HG03159 (cell line): Measurements from ENCODE around the gene STRBP.
"Not testable (repeated sequence)": the region's sequence is repeated elsewhere in the genome, so short reads cannot be mapped to it uniquely, and the experiment has no call there.

ENCODE experiments used
- ATAC-seq: cut with Tn5 transposase; IDR thresholded peaks from one replicate; pipeline ENCODE4 v1.9.1; 2021; ENCODE audit warnings: mild to moderate bottlenecking, moderate library complexity; ENCODE audit not compliant: unreplicated experiment

Gene STRBP

DNA sequence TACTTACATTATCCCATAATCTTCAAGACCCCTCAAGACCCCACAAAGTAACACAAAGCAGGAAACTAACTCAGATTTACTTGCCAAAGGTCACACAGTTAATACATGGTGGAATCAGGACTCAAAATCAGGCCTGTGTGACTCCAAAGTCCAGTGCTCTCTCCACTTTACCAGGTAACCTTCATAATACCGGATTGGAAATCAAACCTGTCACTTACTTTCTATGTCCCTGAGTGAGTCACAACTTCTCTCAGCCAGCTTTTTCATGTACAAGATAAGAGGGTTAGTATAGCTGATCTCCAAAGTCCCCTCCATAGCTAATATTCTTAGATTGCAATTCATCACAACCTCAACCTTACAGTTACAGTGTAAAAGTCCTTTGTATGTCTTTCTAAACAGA lies 17.1 kb downstream of the STRBP start:
- ATAC-seq: no peak

DNA sequence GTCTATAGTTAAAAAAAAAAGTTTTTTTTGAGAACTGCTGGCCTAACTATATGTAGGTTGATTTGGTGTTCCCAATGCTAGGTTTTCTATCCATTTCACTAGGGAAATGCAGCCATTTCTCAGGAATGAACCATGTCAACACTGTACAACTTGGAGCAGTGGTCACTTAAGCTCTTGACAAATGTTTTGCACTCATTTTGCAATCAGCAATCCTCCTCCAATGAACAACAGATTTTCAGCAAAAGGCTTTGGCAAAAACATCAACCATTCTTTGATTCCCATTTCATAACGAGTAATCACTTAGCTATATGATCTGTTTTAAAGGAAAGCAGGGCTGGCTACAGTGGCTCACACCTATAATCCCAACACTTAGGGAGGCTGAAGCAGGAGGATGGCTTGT lies 17.9 kb downstream of the STRBP start:
- no peak for ATAC-seq

DNA sequence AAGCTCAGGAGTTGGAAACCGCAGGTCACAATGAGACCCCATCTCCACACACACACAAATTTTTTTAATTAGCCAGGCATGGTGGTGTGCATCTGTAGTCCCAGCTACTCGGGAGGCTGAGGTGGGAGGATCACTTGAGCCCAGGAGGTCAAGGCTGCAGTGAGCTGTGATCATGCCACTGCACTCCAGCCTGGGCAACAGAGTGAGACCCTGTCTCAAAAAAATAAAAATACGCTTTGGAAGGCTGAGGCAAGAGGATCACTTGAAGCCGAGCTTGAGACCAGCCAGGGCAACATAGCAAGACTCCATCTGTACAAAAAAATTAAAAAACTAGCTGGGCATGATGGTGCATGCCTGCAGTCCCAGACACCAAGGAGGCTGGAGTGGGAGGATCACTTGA lies 19.2 kb downstream of the STRBP start:
- not testable (repeated sequence) for ATAC-seq

DNA sequence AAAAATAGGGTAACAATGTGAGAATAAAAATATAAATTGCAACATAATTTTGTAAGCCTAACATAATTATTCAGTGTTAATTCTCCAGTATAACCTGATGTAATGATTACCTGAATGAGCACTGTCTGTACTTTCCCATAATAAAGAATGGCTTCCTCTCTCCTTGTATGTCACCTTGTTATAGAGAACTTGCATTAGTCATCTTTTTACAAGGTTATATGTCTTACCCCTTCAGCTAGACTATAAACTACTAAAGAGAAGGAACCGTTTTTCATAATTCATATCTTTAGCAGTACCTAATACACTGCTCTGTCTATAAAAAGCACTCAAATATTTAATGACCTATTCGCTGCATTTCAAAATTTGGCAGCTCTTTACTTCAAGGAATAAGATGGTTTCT lies 19.8 kb downstream of the STRBP start:
- ATAC-seq: no peak

DNA sequence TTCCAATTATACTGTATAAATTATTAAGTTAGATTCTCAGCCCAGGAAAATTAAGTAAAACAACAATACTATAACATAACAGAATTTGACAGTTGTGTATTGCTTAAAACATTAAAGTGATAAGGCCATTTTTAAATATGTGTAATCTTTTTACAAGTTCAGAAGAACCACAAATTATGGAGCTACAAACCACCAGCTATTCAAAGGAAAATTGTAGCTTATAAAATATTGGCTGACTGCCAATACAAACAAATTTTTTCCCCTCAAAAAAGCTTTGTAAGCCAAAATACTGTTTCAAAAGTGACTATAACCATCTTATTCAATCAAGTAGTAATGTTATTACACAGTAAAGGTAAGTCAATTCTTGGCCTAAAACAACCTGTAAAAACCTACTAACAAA lies 21.9 kb downstream of the STRBP start:
- ATAC-seq: no peak

DNA sequence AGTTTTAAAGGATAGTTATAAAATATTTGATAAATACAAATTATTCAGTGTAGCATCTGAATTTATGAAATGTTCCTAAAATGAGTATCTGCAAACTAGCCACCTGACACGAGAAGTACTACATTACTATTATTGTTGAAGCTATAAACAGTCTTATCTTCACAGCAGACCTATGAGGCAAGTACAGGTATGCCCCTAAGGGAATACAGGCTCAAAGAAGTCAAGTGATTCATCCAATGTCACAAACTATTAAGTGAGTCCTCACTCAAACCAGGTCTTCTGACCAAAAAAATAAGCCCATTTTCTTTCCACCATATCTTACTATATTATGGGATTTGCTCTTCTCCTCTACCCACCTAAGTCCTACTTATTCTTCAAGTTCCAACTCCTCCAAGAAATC lies 28.7 kb downstream of the STRBP start:
- no peak for ATAC-seq

DNA sequence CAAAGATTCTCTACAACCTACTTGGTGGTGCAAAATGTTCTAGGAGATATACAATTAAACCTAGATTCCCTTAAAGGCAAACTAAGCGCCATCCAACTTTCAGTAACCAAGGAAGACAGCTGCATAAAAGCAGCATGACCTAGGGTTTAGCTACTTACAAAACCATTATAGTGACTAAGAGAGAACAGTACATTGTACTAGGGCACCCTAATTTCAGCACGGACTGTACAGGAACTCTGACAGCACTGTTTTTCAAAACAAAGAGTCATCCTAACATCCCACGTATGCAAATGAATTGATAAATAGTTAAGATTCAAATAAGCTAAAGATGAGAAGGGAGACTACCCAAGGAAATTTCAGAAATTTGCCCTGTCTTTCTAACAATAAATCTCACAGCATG lies 30.0 kb downstream of the STRBP start:
- ATAC-seq: no peak

DNA sequence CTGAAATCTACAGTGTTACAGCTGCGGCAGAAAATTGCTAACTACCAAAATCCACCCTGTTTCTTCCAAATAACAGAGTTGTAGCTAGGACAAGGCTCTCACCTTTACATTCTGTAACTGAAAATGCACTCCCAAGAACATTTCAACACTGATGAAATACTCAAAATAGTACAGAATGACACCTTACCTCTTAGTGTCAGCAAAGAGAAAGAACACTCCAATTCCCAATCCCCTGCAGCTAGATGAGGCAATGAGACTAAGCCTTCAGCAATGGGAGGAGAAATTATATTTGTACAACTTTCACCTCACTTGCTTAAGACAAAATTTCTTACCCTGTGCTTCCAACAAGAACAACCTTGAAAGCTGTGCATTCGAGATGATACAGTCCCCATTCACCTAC lies 31.2 kb downstream of the STRBP start:
- ATAC-seq: no peak

DNA sequence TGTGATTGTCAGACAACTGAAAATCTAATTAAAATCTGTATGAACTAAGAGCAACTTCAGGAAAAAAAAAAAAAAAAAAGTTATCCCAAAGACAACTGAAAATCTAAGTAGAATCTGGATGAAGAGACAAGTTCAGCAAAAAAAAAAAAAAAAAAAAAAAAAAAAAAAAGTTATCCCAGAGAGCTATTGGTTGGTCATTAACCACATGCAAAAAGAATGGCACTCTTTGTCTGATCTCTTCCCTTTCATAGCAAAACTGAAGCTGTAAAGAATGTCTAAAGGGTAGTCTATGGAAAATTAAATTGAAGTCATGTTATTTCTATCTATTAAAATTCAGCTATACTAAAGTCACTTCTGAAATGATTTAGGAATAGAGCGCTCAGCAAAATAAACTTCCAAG lies 32.9 kb downstream of the STRBP start:
- ATAC-seq: no peak

DNA sequence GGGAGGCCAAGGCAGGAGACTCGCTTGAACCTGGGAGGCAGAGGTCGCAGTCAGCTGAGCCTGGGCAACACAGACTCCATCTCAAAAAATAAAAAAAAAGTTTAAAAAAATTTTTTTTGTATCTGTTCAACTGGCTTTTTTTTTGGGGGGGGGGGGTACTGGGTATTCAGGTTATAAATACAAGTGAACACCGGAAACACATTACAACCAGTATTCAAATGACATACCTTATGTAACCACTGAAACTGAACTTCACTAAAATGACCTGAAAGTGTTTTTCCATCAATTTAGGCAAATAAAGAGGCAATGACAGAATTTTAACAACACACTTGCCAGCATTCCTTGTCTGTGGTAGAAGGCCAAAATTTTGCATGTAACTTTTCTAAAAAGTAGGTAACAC lies 33.5 kb downstream of the STRBP start:
- no peak for ATAC-seq

DNA sequence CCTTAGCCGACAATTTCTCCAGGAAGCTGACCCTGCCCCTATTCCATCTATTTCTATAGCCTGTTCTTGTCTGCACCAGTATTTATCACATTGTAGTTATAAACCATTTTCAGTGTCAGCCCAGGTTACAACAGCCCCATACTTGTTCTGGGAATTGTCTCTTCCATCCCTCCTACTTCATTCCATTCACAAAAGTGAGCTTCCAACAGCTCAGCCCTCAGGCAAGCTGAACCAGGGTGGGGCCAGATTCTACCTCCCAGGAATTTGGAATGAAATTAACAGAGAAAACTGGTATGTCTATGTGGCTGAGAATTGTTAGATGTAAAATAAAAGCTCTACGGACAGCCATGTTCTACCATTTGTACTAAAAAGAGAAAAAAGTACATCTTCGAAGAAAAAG lies 36.1 kb downstream of the STRBP start:
- no peak for ATAC-seq

DNA sequence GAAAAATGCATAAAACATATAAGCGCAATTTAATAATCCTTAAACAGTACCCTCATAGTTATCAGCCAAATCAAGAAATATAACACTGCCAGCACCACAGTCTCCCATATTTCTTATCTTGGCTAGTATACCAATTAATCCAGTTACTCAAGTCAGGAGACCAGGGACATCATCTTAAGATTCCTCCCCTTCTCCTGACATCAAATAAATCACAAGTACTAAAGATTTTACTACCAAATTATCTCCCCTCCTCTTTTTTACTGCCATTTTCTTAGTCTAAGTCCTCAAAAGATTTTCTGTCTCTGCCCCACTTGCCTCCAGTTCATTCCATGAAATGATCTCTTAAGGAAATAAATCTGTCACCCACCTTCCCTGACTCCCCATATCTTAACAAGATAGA lies 37.0 kb downstream of the STRBP start:
- no peak for ATAC-seq

DNA sequence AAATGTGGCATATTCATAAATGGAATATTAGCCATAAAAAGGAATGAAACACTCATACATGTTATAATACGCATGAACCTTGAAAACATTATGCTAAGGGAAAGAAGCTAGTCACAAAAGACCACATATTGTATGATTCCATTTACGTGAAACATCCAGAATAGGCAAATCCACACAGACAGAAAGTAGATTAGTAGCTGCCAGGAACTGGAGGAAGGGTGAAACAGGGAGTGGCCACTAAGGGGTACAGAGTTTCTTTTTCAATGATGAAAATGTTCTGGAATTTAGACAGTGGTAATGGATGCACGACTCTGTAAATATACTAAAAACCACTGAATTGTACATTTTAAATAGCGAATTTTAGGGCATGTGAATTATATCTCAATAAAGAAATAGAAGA lies 39.4 kb downstream of the STRBP start:
- ATAC-seq: no peak

DNA sequence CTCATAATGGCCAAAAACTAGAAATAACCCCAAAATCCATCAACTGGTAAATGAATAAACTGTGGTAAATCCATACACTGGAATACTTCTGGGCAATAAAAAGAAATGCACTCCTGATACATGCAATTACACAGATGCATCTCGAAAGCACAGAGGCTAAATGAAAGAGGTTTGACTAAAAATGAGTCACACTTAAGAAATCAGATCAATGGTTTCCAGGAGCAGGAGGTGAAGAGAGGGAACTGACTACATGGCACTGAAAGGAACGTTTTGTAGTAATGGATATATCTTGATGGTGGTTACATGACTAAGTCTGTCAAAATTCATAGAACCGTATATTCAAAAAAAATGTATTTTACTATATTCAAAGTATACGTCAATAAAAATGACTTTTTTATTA lies 42.4 kb downstream of the STRBP start:
- ATAC-seq: no peak

DNA sequence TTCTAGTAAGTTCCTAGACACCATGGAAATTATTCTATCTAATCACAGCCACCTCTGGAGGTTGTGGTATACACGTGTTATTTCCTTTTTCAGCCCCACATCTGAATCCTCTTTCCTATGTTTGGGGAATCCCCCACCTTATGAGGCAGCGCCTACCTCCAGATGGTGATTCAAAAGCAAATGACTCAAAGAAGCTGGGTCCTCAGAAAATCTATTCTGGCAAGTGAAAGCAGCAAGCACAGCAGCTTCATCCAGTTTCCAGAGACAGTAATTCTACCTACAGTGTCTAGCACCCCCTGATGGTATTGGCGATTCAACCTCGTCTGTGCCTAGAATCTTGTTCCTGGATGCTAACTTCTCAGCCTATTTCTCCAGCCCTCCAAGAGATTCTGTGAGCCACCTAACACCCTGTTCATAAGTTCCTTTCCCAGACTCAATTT lies 43.0 kb downstream of the STRBP start:
- peak; percentile 87 for ATAC-seq

DNA sequence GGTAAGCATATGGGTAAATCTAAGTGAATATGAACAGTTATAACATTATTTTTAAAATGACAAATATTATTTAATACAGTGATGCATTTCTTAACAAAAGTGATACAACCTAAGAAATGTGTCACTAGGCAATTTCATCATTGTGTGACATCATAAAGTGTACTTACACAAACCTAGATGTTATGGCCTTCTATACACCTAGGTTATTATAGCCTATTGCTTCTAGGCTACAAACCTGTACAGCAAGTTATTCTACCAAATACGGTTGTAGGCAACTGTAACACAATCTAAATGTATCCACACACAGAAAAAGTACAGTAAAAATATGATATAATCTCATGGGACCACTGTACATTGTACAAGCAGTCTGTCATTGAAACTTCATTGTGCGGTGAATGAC lies 48.3 kb downstream of the STRBP start:
- ATAC-seq: no peak

DNA sequence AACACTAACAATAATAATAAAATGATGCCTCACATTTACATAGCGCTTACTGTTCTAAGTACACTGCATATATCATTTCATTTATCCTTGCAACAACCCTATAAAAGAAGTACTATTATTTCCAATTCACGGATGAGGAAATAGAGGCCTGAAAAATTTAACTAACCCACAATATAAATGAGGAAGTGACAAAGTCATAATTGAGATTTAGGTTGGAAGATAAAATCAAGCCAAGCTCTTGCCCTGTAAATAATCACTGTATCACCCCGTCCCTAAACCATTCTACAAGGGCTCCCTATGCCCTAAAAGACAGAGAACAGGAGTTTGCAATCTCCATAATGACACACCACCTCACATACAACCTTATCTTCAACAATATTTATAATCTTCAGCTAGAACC lies 49.6 kb downstream of the STRBP start:
- no peak for ATAC-seq

DNA sequence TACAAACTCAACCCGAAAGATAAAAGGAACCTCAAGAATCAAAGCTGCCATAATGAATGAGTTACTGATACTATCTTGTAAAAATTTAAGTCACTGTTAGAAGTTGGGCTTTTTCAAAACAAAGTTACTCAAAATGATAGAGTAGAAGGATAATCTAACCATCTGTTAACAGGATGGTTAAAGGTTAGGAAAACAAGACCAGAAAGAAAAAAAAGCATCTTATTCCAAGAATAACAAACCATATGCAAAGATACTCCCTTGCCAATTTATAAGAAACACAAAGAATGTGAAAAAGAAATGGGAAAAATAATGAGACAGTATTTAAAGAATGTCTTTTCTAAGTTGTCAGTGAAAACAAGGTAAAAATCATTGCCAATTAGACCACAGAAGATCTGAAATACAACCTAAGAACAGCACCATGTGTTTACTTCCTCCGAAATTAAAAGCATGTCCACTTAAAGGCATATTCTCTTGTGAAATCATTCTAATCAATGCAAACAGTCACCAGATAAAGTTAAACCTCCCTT lies 51.2 kb downstream of the STRBP start:
- ATAC-seq: no peak

DNA sequence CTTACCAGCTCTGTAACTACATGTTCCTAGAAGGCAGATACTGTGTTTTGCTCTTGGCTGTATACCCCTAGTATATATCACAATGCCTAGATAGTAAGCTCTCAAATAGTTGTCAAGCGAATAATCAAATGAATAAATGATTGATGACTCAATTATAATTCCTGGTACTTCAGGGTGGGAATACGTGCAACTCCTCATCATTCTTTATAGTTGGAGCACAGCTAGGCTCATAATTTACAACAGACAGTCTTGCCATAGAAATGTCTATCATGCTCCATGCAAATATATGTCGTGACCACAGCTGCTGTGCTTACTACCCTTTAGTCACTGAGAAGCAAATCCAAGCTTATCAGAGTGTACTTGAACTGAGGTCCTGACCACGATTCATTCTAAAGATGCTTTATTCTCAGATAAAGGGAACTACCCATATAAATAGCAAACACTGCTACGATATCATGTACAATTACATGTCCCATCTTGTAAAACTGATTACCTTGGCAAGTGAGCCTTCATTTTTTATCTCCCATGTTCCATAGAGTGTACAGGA lies 52.1 kb downstream of the STRBP start:
- ATAC-seq: no peak

DNA sequence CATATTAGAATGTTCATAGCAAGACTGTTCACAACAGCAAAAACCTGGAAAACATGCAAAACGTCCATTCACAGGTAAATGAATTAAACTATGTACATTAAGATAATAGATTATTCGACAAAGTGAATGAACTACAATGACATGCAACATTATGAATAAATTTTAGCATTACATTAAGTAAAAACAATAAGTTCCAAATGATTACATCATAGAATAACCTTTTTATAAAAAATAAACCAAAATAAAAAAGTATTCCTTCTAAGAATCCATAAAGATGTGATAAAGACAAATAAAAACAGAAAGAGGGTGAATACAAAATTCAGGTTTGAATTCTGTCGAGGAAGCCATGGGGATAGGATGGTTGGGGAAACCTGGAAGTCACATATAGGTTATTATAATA lies 57.3 kb downstream of the STRBP start:
- ATAC-seq: no peak

DNA sequence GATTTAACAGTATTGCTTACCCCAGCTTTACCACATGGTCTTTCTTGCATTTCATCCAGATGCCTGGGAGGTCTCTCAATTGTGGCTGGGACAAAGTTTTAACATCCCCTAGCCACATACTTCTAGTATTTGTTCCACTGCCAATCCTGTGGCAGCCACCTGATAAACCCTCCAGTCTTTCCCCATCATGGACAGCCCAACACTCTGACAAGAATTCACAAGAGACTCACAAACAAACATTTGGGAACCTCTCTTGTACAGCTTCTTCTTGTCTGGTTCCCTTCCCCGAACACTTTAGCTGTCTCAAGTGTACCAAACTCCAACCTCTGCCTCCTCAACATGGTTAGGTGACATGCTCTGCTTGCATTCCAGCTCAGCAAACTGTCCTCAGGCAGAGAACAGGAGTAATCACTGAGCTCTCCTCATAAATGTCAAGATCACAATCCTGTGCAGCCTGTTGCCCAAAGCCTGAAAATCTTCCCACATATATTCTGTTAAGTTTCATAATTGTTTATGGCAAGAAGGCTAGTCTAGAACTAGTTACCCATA lies 59.7 kb downstream of the STRBP start:
- no peak for ATAC-seq

DNA sequence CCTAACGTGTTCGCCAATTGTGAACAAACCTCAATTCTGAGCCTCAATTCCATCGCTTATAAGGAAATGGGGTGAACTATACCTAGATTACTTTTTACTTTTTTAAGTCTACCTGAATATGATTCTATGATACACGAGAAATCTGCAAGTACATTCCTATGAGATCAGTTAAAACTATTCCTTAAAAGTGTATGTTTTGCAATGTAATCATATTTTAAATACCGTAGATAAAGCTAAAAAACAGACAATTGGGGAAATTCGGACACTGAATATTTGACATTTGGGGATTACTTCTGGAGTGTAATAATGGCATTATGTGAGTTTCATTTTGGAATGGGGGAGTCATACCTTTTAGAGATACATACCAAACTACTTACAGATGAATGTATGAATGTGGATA lies 62.3 kb downstream of the STRBP start:
- no peak for ATAC-seq

DNA sequence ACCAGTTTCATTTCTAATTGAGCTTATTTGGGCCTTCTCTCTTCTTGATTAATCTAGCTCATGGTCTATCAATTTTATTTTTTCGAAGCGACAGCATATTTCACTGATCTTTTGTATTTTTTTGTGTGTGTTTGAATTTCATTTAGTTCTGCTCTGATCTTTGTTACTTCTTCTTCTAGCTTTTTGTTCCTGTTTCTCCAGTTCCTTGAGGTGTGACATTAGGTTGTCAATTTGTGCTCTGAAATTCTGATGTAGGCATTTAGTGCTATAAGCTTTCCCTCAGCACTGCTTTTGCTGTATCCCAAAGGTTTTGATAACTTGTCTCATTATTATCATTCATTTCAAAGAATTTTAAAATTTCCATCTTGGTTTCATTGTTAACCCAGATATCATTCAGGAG lies 67.3 kb downstream of the STRBP start:
- ATAC-seq: no peak
